ENCODE measurements around the gene SCUBE1. TPM values are rescaled to one million over a fixed set of nuclear protein-coding genes. Genes with fewer than 3 reads are reported as not detected.

Gene SCUBE1
- total RNA-seq, 1 donor from 2014 or later = 25.9 TPM

GRCh38 chr22:43197271-43197941 lies 145.8 kb downstream of the SCUBE1 start:
- peaks cover under 1% of the 10 kb centered on the region for H3K36me3 Mint-ChIP-seq
- Histone ChIP-seq H3K79me2 (ENCODE audit: low read depth) (no peaks in the 10 kb centered on the region), H3K27ac (no peak overlapping the region), H3K4me3 (no peak overlapping the region), H3K36me3 (no peaks in the 10 kb centered on the region), H3K9me3 (ENCODE audit: low read depth) (no peaks in the 10 kb centered on the region), H2AFZ (replicated peaks) (no peak overlapping the region), H3F3A (ENCODE audit: low read depth) (no peaks in the 10 kb centered on the region), H3K4me2 (no peak overlapping the region), H3K27me3 (no peaks in the 10 kb centered on the region), H3K9ac (no peak overlapping the region), H4K20me1 (ENCODE audit: low read depth) (no peaks in the 10 kb centered on the region), H3K4me1 (no peaks in the 10 kb centered on the region)
- peaks cover 3% of the 10 kb centered on the region for H3K9me3 Mint-ChIP-seq
- DNase-seq (ENCODE audit: low spot score) = no peak
- H3K27ac Mint-ChIP-seq = no peak overlapping the region
- peaks cover 10% of the 10 kb centered on the region for H3K4me1 Mint-ChIP-seq
- TF ChIP-seq EZH2phosphoT487 (IDR thresholded peaks at IDR 0.05) (no peak), CTCF (IDR thresholded peaks at IDR 0.05) (no peak), EZH2 (IDR thresholded peaks at IDR 0.05) (no peak)
- H3K4me3 Mint-ChIP-seq = no peak overlapping the region
- H3K27me3 Mint-ChIP-seq (ENCODE audit: insufficient read depth, low read depth) = peaks cover 15% of the 10 kb centered on the region

GRCh38 chr22:43191831-43192230 lies 151.3 kb downstream of the SCUBE1 start:
- H3K9ac ChIP-seq = no peak overlapping the region
- no peaks in the 10 kb centered on the region for H3K79me2 ChIP-seq (ENCODE audit: low read depth)
- H3K4me1 Mint-ChIP-seq = peaks cover 11% of the 10 kb centered on the region
- DNase-seq (ENCODE audit: low spot score) = no peak
- H3K4me2 ChIP-seq = no peak overlapping the region
- H3K27me3 ChIP-seq = no peaks in the 10 kb centered on the region
- H3K36me3 Mint-ChIP-seq = no peaks in the 10 kb centered on the region
- H3K4me1 ChIP-seq = peaks cover 8% of the 10 kb centered on the region
- no peaks in the 10 kb centered on the region for H3K36me3 ChIP-seq
- H2AFZ ChIP-seq (replicated peaks) = no peak overlapping the region
- no peak overlapping the region for H3K4me3 ChIP-seq
- no peak overlapping the region for H3K27ac Mint-ChIP-seq
- H4K20me1 ChIP-seq (ENCODE audit: low read depth) = no peaks in the 10 kb centered on the region
- H3K9me3 Mint-ChIP-seq = peaks cover 3% of the 10 kb centered on the region
- no peak overlapping the region for H3K27ac ChIP-seq
- TF ChIP-seq EZH2 (IDR thresholded peaks at IDR 0.05) = no peak
- TF ChIP-seq EZH2phosphoT487 (IDR thresholded peaks at IDR 0.05) = no peak
- no peak for TF ChIP-seq CTCF (IDR thresholded peaks at IDR 0.05)
- no peak overlapping the region for H3K4me3 Mint-ChIP-seq
- no peaks in the 10 kb centered on the region for H3K9me3 ChIP-seq (ENCODE audit: low read depth)
- H3K27me3 Mint-ChIP-seq (ENCODE audit: insufficient read depth, low read depth) = peaks cover 8% of the 10 kb centered on the region
- H3F3A ChIP-seq (ENCODE audit: low read depth) = peaks cover 26% of the 10 kb centered on the region

GRCh38 chr22:43188829-43189545 lies 154.2 kb downstream of the SCUBE1 start:
- Histone ChIP-seq H3K4me2 (no peak overlapping the region), H3K4me1 (peaks cover 14% of the 10 kb centered on the region), H2AFZ (replicated peaks) (peak overlapping the region; percentile 65), H3K79me2 (ENCODE audit: low read depth) (peaks cover 25% of the 10 kb centered on the region), H4K20me1 (ENCODE audit: low read depth) (peaks cover 18% of the 10 kb centered on the region), H3K9ac (no peak overlapping the region), H3F3A (ENCODE audit: low read depth) (peaks cover 26% of the 10 kb centered on the region), H3K27ac (no peak overlapping the region), H3K36me3 (no peaks in the 10 kb centered on the region), H3K27me3 (no peaks in the 10 kb centered on the region), H3K4me3 (no peak overlapping the region), H3K9me3 (ENCODE audit: low read depth) (no peaks in the 10 kb centered on the region)
- DNase-seq (ENCODE audit: low spot score) = no peak
- H3K9me3 Mint-ChIP-seq = no peaks in the 10 kb centered on the region
- peak overlapping the region; percentile 24 for H3K27ac Mint-ChIP-seq
- H3K36me3 Mint-ChIP-seq = no peaks in the 10 kb centered on the region
- H3K27me3 Mint-ChIP-seq (ENCODE audit: insufficient read depth, low read depth) = peaks cover 4% of the 10 kb centered on the region
- peaks cover 26% of the 10 kb centered on the region for H3K4me1 Mint-ChIP-seq
- TF ChIP-seq CTCF (IDR thresholded peaks at IDR 0.05) = no peak
- TF ChIP-seq EZH2phosphoT487 (IDR thresholded peaks at IDR 0.05) = no peak
- TF ChIP-seq EZH2 (IDR thresholded peaks at IDR 0.05) = no peak
- peak overlapping the region; percentile 0 for H3K4me3 Mint-ChIP-seq
